Osteocyte (in vitro differentiated cells): ENCODE measurements around the gene KRTAP10-8. TPM values are rescaled to one million over a fixed set of nuclear protein-coding genes. Genes with fewer than 3 reads are reported as not detected.

Experiments used
- DNase-seq: peaks from one replicate; pipeline ENCODE4 v3.0.0; 2021; ENCODE audit warnings: mixed read lengths; ENCODE audit not compliant: unreplicated experiment; ENCODE audit errors: extremely low spot score
- H3K27ac Mint-ChIP-seq: one replicate; pipeline ENCODE4 v1.8.0; 2021; ENCODE audit warnings: mild to moderate bottlenecking, mixed read lengths; ENCODE audit not compliant: unreplicated experiment
- H3K27me3 Mint-ChIP-seq: one replicate; pipeline ENCODE4 v1.8.0; 2021; ENCODE audit warnings: mixed read lengths; ENCODE audit not compliant: unreplicated experiment
- H3K36me3 Mint-ChIP-seq: one replicate; pipeline ENCODE4 v1.8.0; 2021; ENCODE audit warnings: mixed read lengths; ENCODE audit not compliant: unreplicated experiment
- H3K4me1 Mint-ChIP-seq: one replicate; pipeline ENCODE4 v1.8.0; 2021; ENCODE audit warnings: mixed read lengths; ENCODE audit not compliant: unreplicated experiment
- H3K4me3 Mint-ChIP-seq: one replicate; pipeline ENCODE4 v1.8.0; 2021; ENCODE audit warnings: mild to moderate bottlenecking, moderate library complexity, mixed read lengths; ENCODE audit not compliant: unreplicated experiment
- H3K9me3 Mint-ChIP-seq: one replicate; pipeline ENCODE4 v1.8.0; 2021; ENCODE audit warnings: mixed read lengths; ENCODE audit not compliant: unreplicated experiment
- long read RNA-seq: library from polyadenylated mRNA; unstranded; transcript quantifications from one replicate; pipeline ENCODE4 v2.0.0, GENCODE V29; 2021
- total RNA-seq: library from RNA; stranded (reverse); gene quantifications from 2 replicates; pipeline ENCODE4 v1.2.1, GENCODE V29; 2021
- TF ChIP-seq, protein P1 (sequence below): fragments of 200-600 bp; sonication (generic); IDR thresholded peaks from 2 replicates; pipeline ENCODE4 v1.5.0; 2021; ENCODE audit warnings: antibody characterized with exemption, mild to moderate bottlenecking, moderate library complexity

The KRTAP10-8 gene, protein sequence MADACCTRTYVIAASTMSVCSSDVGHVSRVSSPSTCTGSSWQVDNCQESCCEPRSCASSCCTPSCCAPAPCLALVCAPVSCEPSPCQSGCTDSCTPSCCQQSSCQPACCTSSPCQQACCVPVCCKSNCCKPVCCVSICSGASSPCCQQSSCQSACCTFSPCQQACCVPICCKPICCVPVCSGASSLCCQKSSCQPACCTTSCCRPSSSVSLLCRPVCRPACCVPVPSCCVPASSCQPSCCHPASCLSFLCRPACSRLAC
- not detected in 2 replicates for total RNA-seq
- long read RNA-seq, result 0 reads

DNA sequence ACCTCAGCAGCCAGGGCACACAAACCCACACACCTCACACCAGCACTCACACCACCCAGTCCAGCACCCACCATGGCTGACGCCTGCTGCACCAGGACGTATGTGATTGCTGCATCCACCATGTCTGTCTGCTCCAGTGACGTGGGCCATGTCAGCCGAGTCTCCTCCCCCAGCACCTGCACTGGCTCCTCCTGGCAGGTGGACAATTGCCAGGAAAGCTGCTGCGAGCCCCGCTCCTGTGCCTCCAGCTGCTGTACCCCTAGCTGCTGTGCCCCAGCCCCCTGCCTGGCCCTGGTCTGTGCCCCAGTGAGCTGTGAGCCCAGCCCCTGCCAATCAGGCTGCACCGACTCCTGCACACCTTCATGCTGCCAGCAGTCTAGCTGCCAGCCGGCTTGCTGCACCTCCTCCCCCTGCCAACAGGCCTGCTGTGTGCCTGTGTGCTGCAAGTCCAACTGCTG is at the start of gene KRTAP10-8:
Gene KRTAP10-8 (plus strand): TSS at position 51 of the 458 bp plus-strand sequence. CDS start 22 bp downstream, at position 73.
- TF ChIP-seq, protein P1, sequence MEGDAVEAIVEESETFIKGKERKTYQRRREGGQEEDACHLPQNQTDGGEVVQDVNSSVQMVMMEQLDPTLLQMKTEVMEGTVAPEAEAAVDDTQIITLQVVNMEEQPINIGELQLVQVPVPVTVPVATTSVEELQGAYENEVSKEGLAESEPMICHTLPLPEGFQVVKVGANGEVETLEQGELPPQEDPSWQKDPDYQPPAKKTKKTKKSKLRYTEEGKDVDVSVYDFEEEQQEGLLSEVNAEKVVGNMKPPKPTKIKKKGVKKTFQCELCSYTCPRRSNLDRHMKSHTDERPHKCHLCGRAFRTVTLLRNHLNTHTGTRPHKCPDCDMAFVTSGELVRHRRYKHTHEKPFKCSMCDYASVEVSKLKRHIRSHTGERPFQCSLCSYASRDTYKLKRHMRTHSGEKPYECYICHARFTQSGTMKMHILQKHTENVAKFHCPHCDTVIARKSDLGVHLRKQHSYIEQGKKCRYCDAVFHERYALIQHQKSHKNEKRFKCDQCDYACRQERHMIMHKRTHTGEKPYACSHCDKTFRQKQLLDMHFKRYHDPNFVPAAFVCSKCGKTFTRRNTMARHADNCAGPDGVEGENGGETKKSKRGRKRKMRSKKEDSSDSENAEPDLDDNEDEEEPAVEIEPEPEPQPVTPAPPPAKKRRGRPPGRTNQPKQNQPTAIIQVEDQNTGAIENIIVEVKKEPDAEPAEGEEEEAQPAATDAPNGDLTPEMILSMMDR, result no peak
- H3K4me3 Mint-ChIP-seq, result no peak within 1 kb of the TSS
- no peaks in the 10 kb centered on the region for H3K27me3 Mint-ChIP-seq
- H3K4me1 Mint-ChIP-seq, result no peaks in the 10 kb centered on the region
- peaks cover 21% of the 10 kb centered on the region for H3K9me3 Mint-ChIP-seq
- no peak within 1 kb of the TSS for H3K27ac Mint-ChIP-seq
- H3K36me3 Mint-ChIP-seq, result no peaks in the 10 kb centered on the region
- peak; percentile 77 for DNase-seq

DNA sequence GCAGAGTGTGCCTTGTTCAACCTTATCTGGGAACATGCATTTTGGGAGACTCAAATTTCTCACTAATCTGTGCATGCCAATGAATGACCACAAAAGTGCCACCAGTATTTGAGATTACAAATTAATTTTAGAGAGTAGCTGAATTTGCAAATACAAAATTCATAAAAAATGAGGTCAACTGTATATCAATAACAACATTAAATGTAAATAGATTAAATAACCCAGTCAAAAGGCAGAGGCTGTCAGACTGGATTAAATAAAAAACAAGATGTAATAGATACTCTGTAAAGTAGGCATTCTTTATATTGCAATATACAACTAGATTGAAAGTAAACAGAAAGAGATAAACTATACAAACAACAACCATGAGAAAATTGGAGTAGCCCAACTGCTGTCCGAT is 47.8 kb upstream of the KRTAP10-8 start:
- peaks cover 8% of the 10 kb centered on the region for H3K9me3 Mint-ChIP-seq
- peaks cover 61% of the 10 kb centered on the region for H3K27me3 Mint-ChIP-seq
- H3K27ac Mint-ChIP-seq, result no peak overlapping the region
- no peaks in the 10 kb centered on the region for H3K4me1 Mint-ChIP-seq
- H3K4me3 Mint-ChIP-seq, result no peak overlapping the region
- TF ChIP-seq, protein P1, result no peak
- H3K36me3 Mint-ChIP-seq, result no peaks in the 10 kb centered on the region
- no peak for DNase-seq

DNA sequence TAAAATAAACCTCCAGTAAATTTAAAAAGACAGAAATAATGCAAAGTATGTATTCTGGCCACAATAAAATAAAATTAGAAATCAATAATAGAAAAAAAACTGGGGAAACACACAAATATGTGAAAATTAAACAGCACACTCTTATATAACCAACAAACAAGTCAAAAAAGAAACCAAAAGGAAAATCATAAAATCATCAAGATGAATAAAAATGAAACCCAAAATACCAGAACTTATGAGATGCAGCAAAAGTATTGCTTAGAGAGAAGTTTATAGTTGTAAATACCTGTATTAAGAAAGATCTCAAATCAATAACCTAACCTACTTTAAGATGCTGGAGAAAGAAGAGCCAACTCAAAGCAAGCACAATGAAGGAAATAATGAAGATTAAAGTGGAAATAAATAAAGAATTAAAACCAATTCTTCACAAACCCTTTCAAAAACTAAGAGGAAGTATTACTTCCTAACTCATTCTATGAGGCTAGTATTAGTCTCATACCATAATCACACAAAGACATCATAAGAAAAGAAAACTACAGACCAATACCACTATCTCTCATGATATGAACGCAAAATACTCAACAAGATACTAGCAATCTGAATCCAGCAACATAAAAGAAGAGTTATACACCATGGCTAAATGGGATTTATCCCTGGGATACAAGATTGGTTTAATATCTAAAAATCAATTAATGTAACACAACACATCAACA is 46.8 kb upstream of the KRTAP10-8 start:
- DNase-seq, result no peak
- no peak overlapping the region for H3K27ac Mint-ChIP-seq
- H3K4me1 Mint-ChIP-seq, result no peaks in the 10 kb centered on the region
- no peaks in the 10 kb centered on the region for H3K36me3 Mint-ChIP-seq
- H3K9me3 Mint-ChIP-seq, result peaks cover 8% of the 10 kb centered on the region
- H3K27me3 Mint-ChIP-seq, result peaks cover 54% of the 10 kb centered on the region
- no peak overlapping the region for H3K4me3 Mint-ChIP-seq
- TF ChIP-seq, protein P1, result no peak

DNA sequence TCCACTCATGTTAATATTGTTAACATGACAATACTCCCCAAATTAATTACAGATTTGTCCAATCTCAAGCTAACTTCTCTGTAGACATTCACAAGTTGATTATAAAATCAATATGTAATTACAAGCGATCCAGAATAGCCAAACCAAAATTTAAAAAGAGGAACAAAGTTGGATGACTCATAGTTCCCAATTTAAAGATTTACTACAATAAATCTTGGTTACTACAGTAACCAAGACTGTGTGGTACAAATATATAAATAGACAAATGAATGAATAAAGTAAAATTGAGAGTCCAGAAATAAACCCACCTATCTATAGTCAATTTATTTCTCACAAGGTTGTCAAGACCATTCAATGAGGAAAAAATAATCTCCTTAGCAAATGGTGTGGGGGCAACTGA is 45.5 kb upstream of the KRTAP10-8 start:
- TF ChIP-seq, protein P1, result no peak
- Mint-ChIP-seq H3K27ac (no peak overlapping the region), H3K27me3 (peaks cover 42% of the 10 kb centered on the region), H3K36me3 (no peaks in the 10 kb centered on the region), H3K4me1 (no peaks in the 10 kb centered on the region), H3K4me3 (no peak overlapping the region), H3K9me3 (peaks cover 11% of the 10 kb centered on the region)
- DNase-seq, result no peak

DNA sequence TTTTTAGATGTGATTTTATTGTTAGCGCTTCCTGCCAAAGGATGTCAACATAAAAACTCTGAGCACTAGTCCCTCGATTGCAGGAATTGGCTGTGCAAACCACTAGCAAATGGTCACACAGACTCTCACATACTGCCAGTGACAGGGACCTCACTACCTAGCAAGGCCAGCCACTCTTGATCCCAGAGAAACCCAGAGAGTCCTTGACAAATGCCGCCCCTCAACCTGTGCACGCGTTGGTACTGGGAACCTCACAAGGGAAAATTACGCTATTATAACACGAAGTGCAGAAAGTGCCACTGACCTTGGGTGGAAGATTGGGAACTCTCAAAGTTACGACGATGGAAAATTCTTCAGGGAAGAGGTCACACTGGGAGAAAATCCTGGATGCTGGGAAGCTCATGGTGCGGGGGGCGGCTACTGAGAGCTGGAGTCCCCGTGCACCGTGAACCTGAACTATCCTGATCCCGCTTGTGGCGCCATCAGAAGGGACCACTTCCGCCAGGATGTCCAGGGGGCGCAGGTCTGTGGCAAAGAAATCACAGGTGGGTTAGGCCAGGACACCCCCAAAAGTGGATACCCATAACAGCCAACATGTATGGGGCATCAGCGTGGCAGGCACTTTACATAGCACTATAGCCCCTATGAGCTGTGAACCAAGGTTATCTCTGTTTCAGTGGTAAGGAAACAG is 44.3 kb upstream of the KRTAP10-8 start:
- H3K36me3 Mint-ChIP-seq, result no peaks in the 10 kb centered on the region
- no peak for DNase-seq
- TF ChIP-seq, protein P1, result no peak
- peaks cover 10% of the 10 kb centered on the region for H3K9me3 Mint-ChIP-seq
- H3K27me3 Mint-ChIP-seq, result peaks cover 30% of the 10 kb centered on the region
- no peak overlapping the region for H3K27ac Mint-ChIP-seq
- no peak overlapping the region for H3K4me3 Mint-ChIP-seq
- H3K4me1 Mint-ChIP-seq, result no peaks in the 10 kb centered on the region
